Heart left ventricle (tissue), 16 donors: Measurements from ENCODE around the gene MRPS10. TPM values are rescaled to one million over a fixed set of nuclear protein-coding genes. Genes with fewer than 3 reads are reported as not detected.
A peak's percentile ranks its signal among the peaks of the same experiment; 100 is the strongest.
"Not testable (repeated sequence)": the region's sequence is repeated elsewhere in the genome, so short reads cannot be mapped to it uniquely, and the experiment has no call there.

ENCODE experiments used
- ATAC-seq, 4 donors: fragments of 200-7000 bp; cut with Tn5 transposase; one replicate each; pipeline ENCODE4 v1.9.1; 2020 to 2022; ENCODE audit warnings: moderate library complexity in 4 of 4, mild to moderate bottlenecking in 3 of 4, moderate number of reproducible peaks in 1 of 4
- DNase-seq, 5 donors: peaks; one replicate each; pipeline ENCODE4 v3.0.0-alpha.2; 2020
- H3K27ac ChIP-seq, 12 donors: fragments of 200-600 bp; sonication (generic) in 4 of 12; one replicate each; pipeline versions ENCODE4 v1.5.0 to v1.8.0; 2016 to 2022; ENCODE audit warnings: mild to moderate bottlenecking in 2 of 12
- H3K27me3 ChIP-seq, 9 donors: fragments of 200-600 bp; sonication (generic) in 2 of 9; one replicate each; pipeline versions ENCODE4 v1.5.1 to v1.8.0; 2016 to 2022; ENCODE audit warnings: mild to moderate bottlenecking in 3 of 9
- H3K36me3 ChIP-seq, 9 donors: fragments of 200-600 bp; sonication (generic) in 2 of 9; one replicate each; pipeline versions ENCODE4 v1.5.0 to v1.8.0; 2018 to 2022; ENCODE audit warnings: mild to moderate bottlenecking in 2 of 9
- H3K4me1 ChIP-seq, 12 donors: fragments of 200-600 bp; sonication (generic) in 4 of 12; one replicate each; pipeline versions ENCODE4 v1.5.0 to v1.8.0; 2016 to 2022; ENCODE audit warnings: mild to moderate bottlenecking in 3 of 12
- H3K4me3 ChIP-seq, 12 donors: fragments of 200-600 bp; sonication (generic) in 4 of 12; one replicate each; pipeline versions ENCODE4 v1.5.0 to v1.8.0; 2017 to 2022; ENCODE audit warnings: mild to moderate bottlenecking in 9 of 12, moderate library complexity in 4 of 12
- H3K9me3 ChIP-seq, 12 donors: fragments of 200-600 bp; sonication (generic) in 4 of 12; one replicate each; pipeline versions ENCODE4 v1.5.0 to v1.8.0; 2016 to 2022; ENCODE audit warnings: mild to moderate bottlenecking in 1 of 12
- POLR2A ChIP-seq, 2 donors: fragments of 450-650 bp; IDR thresholded peaks; one replicate each; pipeline ENCODE4 v1.6.1; 2017; ENCODE audit warnings: antibody characterized with exemption in 2 of 2, mild to moderate bottlenecking in 2 of 2, moderate library complexity in 2 of 2
- WGBS, 4 donors: extraction: QIAGEN DNeasy Blood & Tissue Kit in 2 of 4; methylation state at CpG; one replicate each; pipeline versions ENCODE4 v1.1.5 to v1.1.7; 2013 to 2018; 5-methylcytosine and 5-hydroxymethylcytosine counted together
- intact Hi-C, 10 donors: fragments of 100-400 bp; cut with DNase I; formaldehyde crosslinking; loops; one replicate each; pipeline versions ENCODE4 v1.11.1 to v1.14.2; 2022
- polyA plus RNA-seq, 2 donors: library from polyadenylated mRNA; stranded (reverse); fragments of 200-250 nt; gene quantifications; one replicate each; pipeline ENCODE4 v1.2.3, GENCODE V29; 2013
- total RNA-seq, 9 donors: library from RNA; depleted of rRNA in 2 of 9; stranded (reverse); fragments of >200 nt in 2 of 9; fragmentation: NEBNext Ultra II Directional in 3 of 9; extraction: Animal tissue kit (Norgen Biotek cat#: 25700) in 3 of 9; gene quantifications; one replicate each; pipeline versions ENCODE4 v1.1.0 to v1.2.4, GENCODE V29; 2016 to 2023
- TF ChIP-seq, protein P1 (sequence below), 12 donors: fragments of 200-600 bp; sonication (generic) in 4 of 12; IDR thresholded peaks; one replicate each; pipeline versions ENCODE4 v1.5.0 to v1.8.0; 2018 to 2022; ENCODE audit warnings: antibody characterized with exemption in 12 of 12, mild to moderate bottlenecking in 5 of 12
- donor health status: ischemic (EF 13 %, LVEDD 7.1; RV severe dilation, severe dysfunction).
- donor health status: healthy with polysubstance abuse.
- donor health status: DM: no; HTN: yes; CAD: no.
- donor health status: DM: no; HTN: no; CAD: no.
- donor health status: ischemic (EF 25% LVEDD 6.9; RV normal size, moderate dysfunction).
- donor health status: ischemic (EF 25% LVEDD 5.7; RV mildly dilated, moderate dysfunction).
- donor health status: healthy.
- donor health status: DM: yes; HTN: yes; CAD: no.
- donor health status: ischemic (EF 35%, LVEDD 5.7; RV mildly dilated, moderate dysfunction).
- donor health status: nonischemic (EF 11% LVEDD 7.7; RV severe dilation, severe dysfunction).
- donor health status: DM: yes; HTN: yes; CAD: no.
- donor health status: PGD.
- donor health status: ischemic (EF 29% LVEDD 5.4; RV normal size, mild dysfunction).
- donor health status: nonischemic (EF 23%, LVEDD 6.1; RV moderate dilation, normal function).

Gene MRPS10
- total and polyA plus RNA-seq, 11 donors, result 36.9 to 73.5 (median 53.4) TPM

GRCh38 chr6:42204768-42205282, 12.8 kb downstream of the MRPS10 start:
- H3K27ac ChIP-seq, result no peak overlapping the region
- intact Hi-C loops, result no loop called here
- ATAC-seq (no peak), DNase-seq (no peak)
- H3K4me3 ChIP-seq, result no peak overlapping the region
- no peaks in the 10 kb centered on the region for H3K9me3 ChIP-seq
- peaks cover 0 to 83% (median 61%) of the 10 kb centered on the region in 9 donors for H3K36me3 ChIP-seq
- no peaks in the 10 kb centered on the region for H3K27me3 ChIP-seq
- H3K4me1 ChIP-seq, result peaks cover 0 to 12% (median 3%) of the 10 kb centered on the region in 12 donors
- TF ChIP-seq, protein P1, sequence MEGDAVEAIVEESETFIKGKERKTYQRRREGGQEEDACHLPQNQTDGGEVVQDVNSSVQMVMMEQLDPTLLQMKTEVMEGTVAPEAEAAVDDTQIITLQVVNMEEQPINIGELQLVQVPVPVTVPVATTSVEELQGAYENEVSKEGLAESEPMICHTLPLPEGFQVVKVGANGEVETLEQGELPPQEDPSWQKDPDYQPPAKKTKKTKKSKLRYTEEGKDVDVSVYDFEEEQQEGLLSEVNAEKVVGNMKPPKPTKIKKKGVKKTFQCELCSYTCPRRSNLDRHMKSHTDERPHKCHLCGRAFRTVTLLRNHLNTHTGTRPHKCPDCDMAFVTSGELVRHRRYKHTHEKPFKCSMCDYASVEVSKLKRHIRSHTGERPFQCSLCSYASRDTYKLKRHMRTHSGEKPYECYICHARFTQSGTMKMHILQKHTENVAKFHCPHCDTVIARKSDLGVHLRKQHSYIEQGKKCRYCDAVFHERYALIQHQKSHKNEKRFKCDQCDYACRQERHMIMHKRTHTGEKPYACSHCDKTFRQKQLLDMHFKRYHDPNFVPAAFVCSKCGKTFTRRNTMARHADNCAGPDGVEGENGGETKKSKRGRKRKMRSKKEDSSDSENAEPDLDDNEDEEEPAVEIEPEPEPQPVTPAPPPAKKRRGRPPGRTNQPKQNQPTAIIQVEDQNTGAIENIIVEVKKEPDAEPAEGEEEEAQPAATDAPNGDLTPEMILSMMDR (IDR thresholded peaks at IDR 0.05), result no peak
- TF ChIP-seq POLR2A (IDR thresholded peaks at IDR 0.05), result no peak
- 94 to 98% (median 97%) methylated on average over 4 of the region's 4 CpGs for WGBS, 4 donors

- Histone ChIP-seq H3K4me1 (peaks cover 0 to 12% (median 3%) of the 10 kb centered on the region in 12 donors), H3K27me3 (no peaks in the 10 kb centered on the region), H3K27ac (no peak overlapping the region), H3K4me3 (no peak overlapping the region), H3K9me3 (peaks cover 0 to 3% (median 0%) of the 10 kb centered on the region in 12 donors), H3K36me3 (peaks cover 0 to 67% (median 45%) of the 10 kb centered on the region in 9 donors)
- intact Hi-C loops, result no loop called here
- no peak for TF ChIP-seq POLR2A (IDR thresholded peaks at IDR 0.05)
- TF ChIP-seq, protein P1 (IDR thresholded peaks at IDR 0.05), result no peak
- no peak for ATAC-seq
- no peak for DNase-seq
- WGBS, 4 donors, result 94 to 98% (median 95%) methylated on average over 3 of the region's 3 CpGs
Measured at GRCh38 chr6:42203183-42203582, 14.5 kb downstream of the MRPS10 start.

- H3K27me3 ChIP-seq, ATAC-seq, DNase-seq, H3K4me3 ChIP-seq, H3K27ac ChIP-seq, intact Hi-C loops, H3K9me3 ChIP-seq: not testable (repeated sequence)
- H3K36me3 ChIP-seq, result peaks cover 0 to 58% (median 36%) of the 10 kb centered on the region in 9 donors
- WGBS, 4 donors, result 85 to 90% (median 88%) methylated on average over 13 of the region's 13 CpGs
- H3K4me1 ChIP-seq, result peaks cover 0 to 12% (median 5%) of the 10 kb centered on the region in 12 donors
Measured at GRCh38 chr6:42202131-42202915, 15.3 kb downstream of the MRPS10 start.

- H3K4me1 ChIP-seq, result peaks cover 0 to 12% (median 5%) of the 10 kb centered on the region in 12 donors
- intact Hi-C loops, result no loop called here
- H3K27me3 ChIP-seq, result no peaks in the 10 kb centered on the region
- no peak for TF ChIP-seq POLR2A (IDR thresholded peaks at IDR 0.05)
- no peak overlapping the region for H3K27ac ChIP-seq
- H3K9me3 ChIP-seq, result peaks cover 0 to 3% (median 0%) of the 10 kb centered on the region in 12 donors
- WGBS, 4 donors, result 45 to 49% (median 47%) methylated on average over 3 of the region's 3 CpGs
- DNase-seq (no peak), ATAC-seq (no peak)
- H3K4me3 ChIP-seq, result no peak overlapping the region
- H3K36me3 ChIP-seq, result peaks cover 0 to 48% (median 27%) of the 10 kb centered on the region in 9 donors
Measured at GRCh38 chr6:42201382-42201781, 16.3 kb downstream of the MRPS10 start.

DNA sequence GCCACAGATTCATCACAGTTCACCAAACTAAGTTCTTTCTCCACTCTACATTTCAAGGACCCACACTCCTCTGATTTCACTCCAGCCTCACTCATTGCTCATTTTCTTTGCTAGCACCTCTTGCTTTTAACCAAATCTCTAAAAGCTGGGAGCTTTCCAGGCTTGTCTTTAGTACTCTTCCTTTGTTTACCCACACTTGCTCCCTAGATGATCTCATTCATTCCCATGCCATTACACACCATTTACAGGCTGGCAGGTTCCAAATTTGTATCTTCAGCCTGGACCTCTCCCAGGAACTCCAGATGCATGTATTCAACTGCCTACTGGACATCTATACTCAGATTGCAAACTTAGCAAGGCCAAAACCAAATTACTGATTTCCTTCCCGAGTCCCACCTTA, 17.6 kb downstream of the MRPS10 start:
- H3K9me3 ChIP-seq, result peaks cover 0 to 3% (median 0%) of the 10 kb centered on the region in 12 donors
- no peak overlapping the region for H3K27ac ChIP-seq
- no peaks in the 10 kb centered on the region for H3K27me3 ChIP-seq
- no peak for DNase-seq
- no peak for TF ChIP-seq POLR2A (IDR thresholded peaks at IDR 0.05)
- TF ChIP-seq, protein P1 (IDR thresholded peaks at IDR 0.05), result no peak
- whole genome bisulfite sequencing, 4 donors, result 54 to 63% (median 59%) methylated on average over 1 of the region's 1 CpG
- peaks cover 0 to 35% (median 13%) of the 10 kb centered on the region in 9 donors for H3K36me3 ChIP-seq
- no peak overlapping the region for H3K4me3 ChIP-seq
- intact Hi-C loops, result no loop called here
- ATAC-seq, result peak in 3 of 4 donors; percentile 38 to 70 (median 50)
- peaks cover 0 to 12% (median 5%) of the 10 kb centered on the region in 12 donors for H3K4me1 ChIP-seq
